HepG2 (cell line): Measurements from ENCODE around the gene ANKRD40CL. TPM values are rescaled to one million over a fixed set of nuclear protein-coding genes. Genes with fewer than 3 reads are reported as not detected.

ENCODE experiments used
- DMTF1 ChIP-seq: sonication (generic); formaldehyde crosslinking; IDR thresholded peaks from 2 replicates; pipeline ENCODE4 v1.4.0; 2020; ENCODE audit warnings: mild to moderate bottlenecking, missing genetic modification reagents
- FIP1L1 ChIP-seq: fragments of 200-400 bp; formaldehyde crosslinking; IDR thresholded peaks from 2 replicates; pipeline ENCODE4 v1.6.1; 2018; ENCODE audit warnings: low read depth, mild to moderate bottlenecking, low read length, moderate library complexity, borderline replicate concordance; ENCODE audit not compliant: insufficient read depth
- FOXK1 ChIP-seq: sonication (generic); formaldehyde crosslinking; IDR thresholded peaks from 2 replicates; pipeline ENCODE4 v1.4.0; 2020; ENCODE audit warnings: low read depth, missing genetic modification reagents, borderline replicate concordance
- KDM4B ChIP-seq: sonication (generic); formaldehyde crosslinking; IDR thresholded peaks from 2 replicates; pipeline ENCODE4 v1.4.0; 2020; ENCODE audit warnings: missing genetic modification reagents
- MAZ ChIP-seq, 2 experiments: sonication (generic) in 1 of 2; formaldehyde crosslinking in 1 of 2; IDR thresholded peaks; 2 replicates each; pipeline versions ENCODE4 v1.5.0 to v1.6.1; 2012 to 2020; ENCODE audit warnings: low read depth in 2 of 2, mild to moderate bottlenecking in 2 of 2, borderline replicate concordance in 1 of 2, improper control_type of control experiment in 1 of 2, low read length in 1 of 2, missing genetic modification reagents in 1 of 2, moderate library complexity in 1 of 2
- NFYC ChIP-seq: IDR thresholded peaks from 2 replicates; pipeline ENCODE4 v1.6.1; 2016; ENCODE audit warnings: missing genetic modification reagents, missing compliant biosample characterization
- PAXIP1 ChIP-seq: sonication (generic); formaldehyde crosslinking; conservative IDR thresholded peaks from 2 replicates; pipeline ENCODE4 v1.4.0; 2020; ENCODE audit warnings: mild to moderate bottlenecking, missing genetic modification reagents, moderate library complexity
- PHF21A ChIP-seq: sonication (generic); formaldehyde crosslinking; IDR thresholded peaks from 2 replicates; pipeline ENCODE4 v1.5.0; 2020; ENCODE audit warnings: mild to moderate bottlenecking, missing genetic modification reagents
- SP4 ChIP-seq: sonication (generic); formaldehyde crosslinking; IDR thresholded peaks from 2 replicates; pipeline ENCODE4 v1.8.1; 2023; ENCODE audit warnings: mild to moderate bottlenecking, missing genetic modification reagents
- ZNF17 ChIP-seq: sonication (generic); formaldehyde crosslinking; IDR thresholded peaks from 2 replicates; pipeline ENCODE4 v1.5.0; 2020; ENCODE audit warnings: mild to moderate bottlenecking, missing genetic modification reagents
- ZNF230 ChIP-seq: sonication (generic); formaldehyde crosslinking; IDR thresholded peaks from 2 replicates; pipeline ENCODE4 v1.4.0; 2020; ENCODE audit warnings: mild to moderate bottlenecking, missing genetic modification reagents
- ZNF709 ChIP-seq: sonication (generic); formaldehyde crosslinking; IDR thresholded peaks from 2 replicates; pipeline ENCODE4 v1.5.0; 2020; ENCODE audit warnings: mild to moderate bottlenecking, missing genetic modification reagents
- polyA plus RNA-seq, 8 experiments: library from polyadenylated mRNA; depleted of rRNA in 3 of 8; stranded (reverse) in 7 of 8; unstranded in 1 of 8; fragments of >200 nt; fragmentation: Illumina TruSeq in 4 of 8; extraction: Trizol in 4 of 8; gene quantifications; 2 replicates each; pipeline versions ENCODE4 v1.2.1 to v1.2.3, GENCODE V29; 2011 to 2016; ENCODE audit warnings: low read depth in 4 of 8, missing spikeins in 1 of 8, mixed read lengths in 1 of 8; ENCODE audit not compliant: insufficient read depth in 1 of 8
- total RNA-seq, 5 experiments: library from RNA; depleted of rRNA; stranded (reverse); fragments of >200 nt; fragmentation: Illumina TruSeq; extraction: Trizol; gene quantifications; 2 replicates each; pipeline ENCODE4 v1.2.3, GENCODE V29; 2016; ENCODE audit warnings: low read depth in 1 of 5
- TF ChIP-seq, protein P1 (sequence below), 2 experiments: sonication (generic) in 1 of 2; formaldehyde crosslinking in 1 of 2; IDR thresholded peaks; 2 replicates each; pipeline versions ENCODE4 v1.6.1 to v1.9.0; 2014 to 2022; ENCODE audit warnings: antibody characterized with exemption in 1 of 2, borderline replicate concordance in 1 of 2, inconsistent platforms in 1 of 2, low read depth in 1 of 2, missing genetic modification reagents in 1 of 2

The ANKRD40CL gene
- total and polyA plus RNA-seq, 2 of the 13 experiments (the other 11 are each of a cell fraction or from before 2014, with no cell fraction given) = 0.03 to 0.11 TPM

GRCh38 chr17:50766222-50767023 lies 895 bp downstream of the ANKRD40CL start (continued):
- TF ChIP-seq DMTF1 (CRISPR knock-in tag) (no peak), SP4 (CRISPR knock-in tag) (0 out of 2 replicates have a peak, but pooled peaks have one; percentile 0), FIP1L1 (no peak), ZNF709 (CRISPR knock-in tag) (0 out of 2 replicates have a peak, but pooled peaks have one; percentile 25), PHF21A (CRISPR knock-in tag) (0 out of 2 replicates have a peak, but pooled peaks have one; percentile 15), NFYC (no peak), FOXK1 (CRISPR knock-in tag) (no peak), PAXIP1 (CRISPR knock-in tag) (peak; percentile 61; the same call in 1 of the 2 replicates), MAZ (IDR thresholded peaks at IDR 0.05; ENCODE audit: borderline replicate concordance, low read depth, low read length) (no peak), MAZ (CRISPR knock-in tag; IDR thresholded peaks at IDR 0.05; ENCODE audit: low read depth) (0 out of 2 replicates have a peak, but pooled peaks have one; percentile 15), ZNF17 (CRISPR knock-in tag) (no peak), ZNF230 (CRISPR knock-in tag) (no peak), KDM4B (CRISPR knock-in tag) (no peak)
- TF ChIP-seq, protein P1, sequence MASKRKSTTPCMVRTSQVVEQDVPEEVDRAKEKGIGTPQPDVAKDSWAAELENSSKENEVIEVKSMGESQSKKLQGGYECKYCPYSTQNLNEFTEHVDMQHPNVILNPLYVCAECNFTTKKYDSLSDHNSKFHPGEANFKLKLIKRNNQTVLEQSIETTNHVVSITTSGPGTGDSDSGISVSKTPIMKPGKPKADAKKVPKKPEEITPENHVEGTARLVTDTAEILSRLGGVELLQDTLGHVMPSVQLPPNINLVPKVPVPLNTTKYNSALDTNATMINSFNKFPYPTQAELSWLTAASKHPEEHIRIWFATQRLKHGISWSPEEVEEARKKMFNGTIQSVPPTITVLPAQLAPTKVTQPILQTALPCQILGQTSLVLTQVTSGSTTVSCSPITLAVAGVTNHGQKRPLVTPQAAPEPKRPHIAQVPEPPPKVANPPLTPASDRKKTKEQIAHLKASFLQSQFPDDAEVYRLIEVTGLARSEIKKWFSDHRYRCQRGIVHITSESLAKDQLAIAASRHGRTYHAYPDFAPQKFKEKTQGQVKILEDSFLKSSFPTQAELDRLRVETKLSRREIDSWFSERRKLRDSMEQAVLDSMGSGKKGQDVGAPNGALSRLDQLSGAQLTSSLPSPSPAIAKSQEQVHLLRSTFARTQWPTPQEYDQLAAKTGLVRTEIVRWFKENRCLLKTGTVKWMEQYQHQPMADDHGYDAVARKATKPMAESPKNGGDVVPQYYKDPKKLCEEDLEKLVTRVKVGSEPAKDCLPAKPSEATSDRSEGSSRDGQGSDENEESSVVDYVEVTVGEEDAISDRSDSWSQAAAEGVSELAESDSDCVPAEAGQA (IDR thresholded peaks at IDR 0.05; ENCODE audit: low read depth) = no peak
- TF ChIP-seq, protein P1 (CRISPR knock-in tag; IDR thresholded peaks at IDR 0.05; ENCODE audit: borderline replicate concordance) = no peak
